CD4-positive, alpha-beta T cell treated with Interleukin-4 for 1 hour (primary cell): ENCODE results near the gene DDX43.
"Not testable (repeated sequence)": the region's sequence is repeated elsewhere in the genome, so short reads cannot be mapped to it uniquely, and the experiment has no call there.

Experiments used
- DNase-seq, 2 donors: peaks; one replicate each; pipeline ENCODE4 v3.0.0-alpha.2; 2020 to 2022

DDX43 gene

GRCh38 chr6:73394577-73395354 is at the start of gene DDX43:
Gene DDX43 (plus strand): TSS chr6:73394828. CDS start chr6:73394906, 78 bp downstream.
- DNase-seq, result peak; percentile 78 to 82

GRCh38 chr6:73348550-73349204 is 46.0 kb upstream of the DDX43 start:
- DNase-seq, result no peak

GRCh38 chr6:73349311-73349710 is 45.3 kb upstream of the DDX43 start:
- DNase-seq, result no peak

- no peak for DNase-seq
These were observed 40.7 kb upstream of the DDX43 start, which contains the start of gene DPPA5 for GRCh38 chr6:73353636-73354593. Gene DPPA5 (minus strand): TSS chr6:73354276. CDS start chr6:73354225, 51 bp downstream.

- no peak for DNase-seq
These were observed 32.3 kb upstream of the DDX43 start, which contains the start of gene KHDC3L for GRCh38 chr6:73362358-73362757. Gene KHDC3L (plus strand): TSS chr6:73362658. CDS start chr6:73362730, 72 bp downstream.

- no peak for DNase-seq
These were observed 31.6 kb upstream of the DDX43 start for GRCh38 chr6:73362869-73363536.

- DNase-seq, result no peak
These were observed 31.1 kb upstream of the DDX43 start for GRCh38 chr6:73363537-73363875.

- no peak for DNase-seq
These were observed 30.5 kb upstream of the DDX43 start for GRCh38 chr6:73364121-73364520.

- no peak for DNase-seq
These were observed 30.1 kb upstream of the DDX43 start for GRCh38 chr6:73364549-73364948.

- DNase-seq, result no peak
These were observed 26.8 kb upstream of the DDX43 start for GRCh38 chr6:73367761-73368355.

GRCh38 chr6:73368675-73369074 is 26.0 kb upstream of the DDX43 start:
- DNase-seq, result no peak

GRCh38 chr6:73369157-73369556 is 25.5 kb upstream of the DDX43 start:
- no peak for DNase-seq

- no peak for DNase-seq
These were observed 25.1 kb upstream of the DDX43 start, which contains the start of gene OOEP for GRCh38 chr6:73369563-73369962. Gene OOEP (minus strand): TSS chr6:73369897. CDS start chr6:73369792, 105 bp downstream.

GRCh38 chr6:73371984-73372383 is 22.6 kb upstream of the DDX43 start:
- no peak for DNase-seq

GRCh38 chr6:73372516-73372915 is 22.1 kb upstream of the DDX43 start:
- no peak for DNase-seq

- no peak for DNase-seq
These were observed 19.4 kb upstream of the DDX43 start for GRCh38 chr6:73375216-73375615.

GRCh38 chr6:73377225-73377624 is 17.4 kb upstream of the DDX43 start:
- DNase-seq, result no peak

GRCh38 chr6:73381531-73381930 is 13.1 kb upstream of the DDX43 start:
- DNase-seq, result not testable (repeated sequence)

- no peak for DNase-seq
These were observed 12.0 kb upstream of the DDX43 start for GRCh38 chr6:73382462-73383113.

GRCh38 chr6:73388433-73388799 is 6.2 kb upstream of the DDX43 start:
- DNase-seq, result no peak

GRCh38 chr6:73388800-73389512 is 5.7 kb upstream of the DDX43 start:
- peak; percentile 63 to 72 for DNase-seq
